K562 (cell line): ENCODE measurements around the gene DENND1A. TPM values are rescaled to one million over a fixed set of nuclear protein-coding genes. Genes with fewer than 3 reads are reported as not detected.

ENCODE experiments used
- ATAC-seq: fragments of 200-7000 bp; cut with Tn5 transposase; 3 replicates; pipeline ENCODE4 v1.9.1; 2020; ENCODE audit warnings: moderate library complexity
- BruUV-seq: library from RNA; stranded (reverse); fragments of 400-500 nt; replicated peaks from 2 replicates; lab custom pipeline; 2021; lab: Mats Ljungman, UMichigan
- CTCF ChIA-PET: fragments of 300-600 bp; formaldehyde crosslinking; extraction: SDS; loops from one replicate; lab custom pipeline; 2021; ENCODE audit warnings: low intra/inter-chr PET ratio; lab: Yijun Ruan, JAX
- POLR2A ChIA-PET: fragments of 300-600, 350-650 bp; sonication (Branson Sonifier 250); formaldehyde crosslinking; extraction: SDS; loops from one replicate; lab custom pipeline; 2021; ENCODE audit warnings: antibody characterized with exemption, inconsistent platforms; lab: Yijun Ruan, JAX
- DNase-seq, 4 experiments: peaks; one replicate each; pipeline versions ENCODE4 v3.0.0 to v3.0.0-alpha.2; 2011 to 2018; ENCODE audit warnings: low spot score in 3 of 4, mixed read lengths in 3 of 4; ENCODE audit errors: extremely low read depth in 1 of 4
- FAIRE-seq: peaks from 2 replicates; lab custom pipeline; 2011; peaks lifted over from hg19 to GRCh38; lab: Jason Lieb, UNC
- H2AFZ ChIP-seq: 2 replicates; pipeline ENCODE4 v1.6.0; 2011; ENCODE audit warnings: low read depth, low read length, control low read depth, inconsistent platforms
- H3K27ac ChIP-seq: fragments of 200-600 bp; 3 replicates; pipeline ENCODE4 v1.8.0; 2011; ENCODE audit warnings: low read depth, mild to moderate bottlenecking, control low read depth, inconsistent platforms, low read length, moderate library complexity, mixed read lengths; ENCODE audit errors: extremely low read depth
- H3K27me3 ChIP-seq, 2 experiments: fragments of 300-600 bp in 1 of 2; 2 replicates in 1 of 2; 3 replicates in 1 of 2; pipeline versions ENCODE4 v1.6.0 to v1.8.0; 2011; ENCODE audit warnings: inconsistent platforms in 2 of 2, low read length in 2 of 2, mild to moderate bottlenecking in 1 of 2, mixed read lengths in 1 of 2, moderate library complexity in 1 of 2; ENCODE audit not compliant: control insufficient read depth in 2 of 2, insufficient read depth in 2 of 2
- H3K36me3 ChIP-seq: fragments of 300-600 bp; 3 replicates; pipeline ENCODE4 v1.8.0; 2011; ENCODE audit warnings: mild to moderate bottlenecking, low read length, inconsistent platforms; ENCODE audit not compliant: control insufficient read depth, insufficient read depth
- H3K4me1 ChIP-seq, 2 experiments: fragments of 200-600 bp in 1 of 2; replicated peaks in 1 of 2; 2 replicates in 1 of 2; 3 replicates in 1 of 2; pipeline versions ENCODE4 v1.5.1 to v1.8.0; 2011; ENCODE audit warnings: inconsistent platforms in 2 of 2, low read length in 2 of 2, mild to moderate bottlenecking in 1 of 2, mixed read lengths in 1 of 2, moderate library complexity in 1 of 2; ENCODE audit not compliant: control insufficient read depth in 2 of 2, insufficient read depth in 2 of 2
- H3K4me2 ChIP-seq: 2 replicates; pipeline ENCODE4 v1.6.1; 2011; ENCODE audit warnings: low read length, control low read depth, inconsistent platforms, mixed read lengths; ENCODE audit not compliant: insufficient read depth
- H3K4me3 ChIP-seq: fragments of 200-600 bp; sonication (generic), shearing (Covaris generic); 2 replicates; pipeline ENCODE4 v1.5.1; 2016; ENCODE audit warnings: control low read depth, inconsistent platforms
- H3K79me2 ChIP-seq: fragments of 200-600 bp; 3 replicates; pipeline ENCODE4 v1.8.0; 2011; ENCODE audit warnings: low read length, inconsistent platforms; ENCODE audit not compliant: control insufficient read depth, insufficient read depth
- H3K9ac ChIP-seq, 2 experiments: 2 replicates each; pipeline versions ENCODE4 v1.6.0 to v1.6.1; 2011; ENCODE audit warnings: low read depth in 2 of 2, low read length in 2 of 2, control low read depth in 1 of 2, inconsistent platforms in 1 of 2, mild to moderate bottlenecking in 1 of 2, mixed read lengths in 1 of 2; ENCODE audit not compliant: insufficient read depth in 1 of 2
- H3K9me1 ChIP-seq: one replicate; pipeline ENCODE4 v1.6.0; 2011; ENCODE audit warnings: inconsistent platforms, mild to moderate bottlenecking, low read length, moderate library complexity; ENCODE audit not compliant: control insufficient read depth, insufficient read depth
- H3K9me3 ChIP-seq: replicated peaks from 2 replicates; pipeline ENCODE4 v1.5.1; 2011; ENCODE audit warnings: low read depth, low read length, inconsistent platforms; ENCODE audit not compliant: control insufficient read depth, insufficient read depth
- H4K20me1 ChIP-seq: replicated peaks from 2 replicates; pipeline ENCODE4 v1.6.1; 2011; ENCODE audit warnings: low read length, inconsistent platforms, mixed read lengths; ENCODE audit not compliant: control insufficient read depth, insufficient read depth
- CTCF ChIP-seq, 3 experiments: IDR thresholded peaks in 2 of 3; conservative IDR thresholded peaks in 1 of 3; 2 replicates each; pipeline ENCODE4 v1.5.1; 2011 to 2012; ENCODE audit warnings: low read length in 3 of 3, mild to moderate bottlenecking in 3 of 3, control low read depth in 2 of 3, improper control_type of control experiment in 1 of 3, inconsistent platforms in 1 of 3, low read depth in 1 of 3, mixed read lengths in 1 of 3, moderate library complexity in 1 of 3; ENCODE audit not compliant: insufficient read depth in 2 of 3
- WGBS: fragments of 100-300 bp; shearing (Covaris generic); methylation state at CpG from one replicate; pipeline ENCODE4 v1.1.6; 2016; ENCODE audit warnings: low coverage, mixed read lengths; ENCODE audit not compliant: insufficient coverage; ENCODE audit errors: missing lambda C conversion rate; 5-methylcytosine and 5-hydroxymethylcytosine counted together
- in situ Hi-C: fragments of 300-500 bp; cut with MboI; formaldehyde crosslinking; loops from 4 replicates; pipeline ENCODE4 v1.15.0; 2018; ENCODE audit warnings: inconsistent platforms, mixed read lengths
- intact Hi-C: fragments of 100-400 bp; cut with micrococcal nuclease; formaldehyde crosslinking; loops from 2 replicates; pipeline ENCODE4 v1.14.2; 2022
- polyA plus RNA-seq, 8 experiments: library from polyadenylated mRNA; depleted of rRNA in 4 of 8; stranded (reverse) in 5 of 8; unstranded in 3 of 8; fragments of >200 nt; fragmentation: Nextera tagmentation in 2 of 8; fragmentation: Illumina TruSeq in 1 of 8; extraction: Ambion mirVana in 2 of 8; extraction: Trizol in 1 of 8; gene quantifications; 2 replicates each; pipeline versions ENCODE4 v1.2.1 to v1.2.3, GENCODE V29; 2011 to 2014; ENCODE audit warnings: inconsistent platforms in 1 of 8, missing spikeins in 1 of 8
- total RNA-seq, 7 experiments: library from RNA; depleted of rRNA in 6 of 7; stranded (reverse); fragments of >200 nt in 6 of 7; fragmentation: Illumina TruSeq in 2 of 7; extraction: Trizol in 2 of 7; gene quantifications; 2 replicates each; pipeline versions ENCODE4 v1.2.1 to v1.2.3, GENCODE V29; 2011 to 2021; ENCODE audit warnings: low replicate concordance in 1 of 7
- TF ChIP-seq, protein P1 (sequence below): fragments of 450-650 bp; IDR thresholded peaks from 2 replicates; pipeline ENCODE4 v1.6.1; 2016; ENCODE audit warnings: mild to moderate bottlenecking, moderate library complexity

The DENND1A gene
- total and polyA plus RNA-seq, 9 of the 15 experiments (the other 6 are each of a cell fraction or from before 2014, with no cell fraction given) = 7.6 to 29.5 (median 15.7) TPM

DNA sequence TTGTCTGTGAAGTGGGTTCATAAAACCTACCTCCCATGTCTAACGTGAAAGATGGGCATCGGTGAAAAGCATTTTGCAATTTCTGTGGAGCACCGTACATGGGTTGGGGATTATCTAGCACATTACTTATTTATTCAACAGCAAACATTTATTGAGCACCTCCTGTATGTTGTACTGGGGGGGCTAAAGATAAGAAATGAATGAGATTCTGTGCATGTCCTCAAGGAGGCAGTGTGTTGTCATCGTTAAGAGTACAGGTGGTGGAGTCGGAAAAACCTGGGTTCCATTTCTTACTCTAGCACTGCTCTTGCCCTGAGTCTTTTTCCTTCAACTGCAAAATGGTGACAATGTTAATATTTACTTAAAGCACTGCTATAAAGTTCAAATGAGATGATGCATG lies 30.4 kb upstream of the DENND1A start:
- peak; percentile 64; the same call in 1 of the 3 replicates for ATAC-seq
- no peak overlapping the region for H2AFZ ChIP-seq
- intact Hi-C loops (no loop called here), in situ Hi-C loops (no loop called here)
- ChIA-PET POLR2A (no interaction called here), CTCF (no interaction called here)
- no peaks in the 10 kb centered on the region for H3K4me1 ChIP-seq
- H3K9ac ChIP-seq = no peak overlapping the region
- 3% methylated on average over 5 of the region's 5 CpGs for WGBS
- no peaks in the 10 kb centered on the region for H4K20me1 ChIP-seq
- no peaks in the 10 kb centered on the region for H3K36me3 ChIP-seq
- H3K9me1 ChIP-seq = no peaks in the 10 kb centered on the region
- no peak overlapping the region for H3K4me3 ChIP-seq
- no TSS peak for BruUV-seq
- no peaks in the 10 kb centered on the region for H3K9me3 ChIP-seq
- H3K27ac ChIP-seq = no peak overlapping the region
- FAIRE-seq = peak; percentile 64
- H3K27me3 ChIP-seq = peaks cover 31 to 40% of the 10 kb centered on the region in 2 experiments
- peak; percentile 27 to 33 (median 30) for DNase-seq
- no peak overlapping the region for H3K4me2 ChIP-seq
- H3K79me2 ChIP-seq = no peaks in the 10 kb centered on the region
- TF ChIP-seq, protein P1, sequence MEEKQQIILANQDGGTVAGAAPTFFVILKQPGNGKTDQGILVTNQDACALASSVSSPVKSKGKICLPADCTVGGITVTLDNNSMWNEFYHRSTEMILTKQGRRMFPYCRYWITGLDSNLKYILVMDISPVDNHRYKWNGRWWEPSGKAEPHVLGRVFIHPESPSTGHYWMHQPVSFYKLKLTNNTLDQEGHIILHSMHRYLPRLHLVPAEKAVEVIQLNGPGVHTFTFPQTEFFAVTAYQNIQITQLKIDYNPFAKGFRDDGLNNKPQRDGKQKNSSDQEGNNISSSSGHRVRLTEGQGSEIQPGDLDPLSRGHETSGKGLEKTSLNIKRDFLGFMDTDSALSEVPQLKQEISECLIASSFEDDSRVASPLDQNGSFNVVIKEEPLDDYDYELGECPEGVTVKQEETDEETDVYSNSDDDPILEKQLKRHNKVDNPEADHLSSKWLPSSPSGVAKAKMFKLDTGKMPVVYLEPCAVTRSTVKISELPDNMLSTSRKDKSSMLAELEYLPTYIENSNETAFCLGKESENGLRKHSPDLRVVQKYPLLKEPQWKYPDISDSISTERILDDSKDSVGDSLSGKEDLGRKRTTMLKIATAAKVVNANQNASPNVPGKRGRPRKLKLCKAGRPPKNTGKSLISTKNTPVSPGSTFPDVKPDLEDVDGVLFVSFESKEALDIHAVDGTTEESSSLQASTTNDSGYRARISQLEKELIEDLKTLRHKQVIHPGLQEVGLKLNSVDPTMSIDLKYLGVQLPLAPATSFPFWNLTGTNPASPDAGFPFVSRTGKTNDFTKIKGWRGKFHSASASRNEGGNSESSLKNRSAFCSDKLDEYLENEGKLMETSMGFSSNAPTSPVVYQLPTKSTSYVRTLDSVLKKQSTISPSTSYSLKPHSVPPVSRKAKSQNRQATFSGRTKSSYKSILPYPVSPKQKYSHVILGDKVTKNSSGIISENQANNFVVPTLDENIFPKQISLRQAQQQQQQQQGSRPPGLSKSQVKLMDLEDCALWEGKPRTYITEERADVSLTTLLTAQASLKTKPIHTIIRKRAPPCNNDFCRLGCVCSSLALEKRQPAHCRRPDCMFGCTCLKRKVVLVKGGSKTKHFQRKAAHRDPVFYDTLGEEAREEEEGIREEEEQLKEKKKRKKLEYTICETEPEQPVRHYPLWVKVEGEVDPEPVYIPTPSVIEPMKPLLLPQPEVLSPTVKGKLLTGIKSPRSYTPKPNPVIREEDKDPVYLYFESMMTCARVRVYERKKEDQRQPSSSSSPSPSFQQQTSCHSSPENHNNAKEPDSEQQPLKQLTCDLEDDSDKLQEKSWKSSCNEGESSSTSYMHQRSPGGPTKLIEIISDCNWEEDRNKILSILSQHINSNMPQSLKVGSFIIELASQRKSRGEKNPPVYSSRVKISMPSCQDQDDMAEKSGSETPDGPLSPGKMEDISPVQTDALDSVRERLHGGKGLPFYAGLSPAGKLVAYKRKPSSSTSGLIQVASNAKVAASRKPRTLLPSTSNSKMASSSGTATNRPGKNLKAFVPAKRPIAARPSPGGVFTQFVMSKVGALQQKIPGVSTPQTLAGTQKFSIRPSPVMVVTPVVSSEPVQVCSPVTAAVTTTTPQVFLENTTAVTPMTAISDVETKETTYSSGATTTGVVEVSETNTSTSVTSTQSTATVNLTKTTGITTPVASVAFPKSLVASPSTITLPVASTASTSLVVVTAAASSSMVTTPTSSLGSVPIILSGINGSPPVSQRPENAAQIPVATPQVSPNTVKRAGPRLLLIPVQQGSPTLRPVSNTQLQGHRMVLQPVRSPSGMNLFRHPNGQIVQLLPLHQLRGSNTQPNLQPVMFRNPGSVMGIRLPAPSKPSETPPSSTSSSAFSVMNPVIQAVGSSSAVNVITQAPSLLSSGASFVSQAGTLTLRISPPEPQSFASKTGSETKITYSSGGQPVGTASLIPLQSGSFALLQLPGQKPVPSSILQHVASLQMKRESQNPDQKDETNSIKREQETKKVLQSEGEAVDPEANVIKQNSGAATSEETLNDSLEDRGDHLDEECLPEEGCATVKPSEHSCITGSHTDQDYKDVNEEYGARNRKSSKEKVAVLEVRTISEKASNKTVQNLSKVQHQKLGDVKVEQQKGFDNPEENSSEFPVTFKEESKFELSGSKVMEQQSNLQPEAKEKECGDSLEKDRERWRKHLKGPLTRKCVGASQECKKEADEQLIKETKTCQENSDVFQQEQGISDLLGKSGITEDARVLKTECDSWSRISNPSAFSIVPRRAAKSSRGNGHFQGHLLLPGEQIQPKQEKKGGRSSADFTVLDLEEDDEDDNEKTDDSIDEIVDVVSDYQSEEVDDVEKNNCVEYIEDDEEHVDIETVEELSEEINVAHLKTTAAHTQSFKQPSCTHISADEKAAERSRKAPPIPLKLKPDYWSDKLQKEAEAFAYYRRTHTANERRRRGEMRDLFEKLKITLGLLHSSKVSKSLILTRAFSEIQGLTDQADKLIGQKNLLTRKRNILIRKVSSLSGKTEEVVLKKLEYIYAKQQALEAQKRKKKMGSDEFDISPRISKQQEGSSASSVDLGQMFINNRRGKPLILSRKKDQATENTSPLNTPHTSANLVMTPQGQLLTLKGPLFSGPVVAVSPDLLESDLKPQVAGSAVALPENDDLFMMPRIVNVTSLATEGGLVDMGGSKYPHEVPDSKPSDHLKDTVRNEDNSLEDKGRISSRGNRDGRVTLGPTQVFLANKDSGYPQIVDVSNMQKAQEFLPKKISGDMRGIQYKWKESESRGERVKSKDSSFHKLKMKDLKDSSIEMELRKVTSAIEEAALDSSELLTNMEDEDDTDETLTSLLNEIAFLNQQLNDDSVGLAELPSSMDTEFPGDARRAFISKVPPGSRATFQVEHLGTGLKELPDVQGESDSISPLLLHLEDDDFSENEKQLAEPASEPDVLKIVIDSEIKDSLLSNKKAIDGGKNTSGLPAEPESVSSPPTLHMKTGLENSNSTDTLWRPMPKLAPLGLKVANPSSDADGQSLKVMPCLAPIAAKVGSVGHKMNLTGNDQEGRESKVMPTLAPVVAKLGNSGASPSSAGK = no peak
- TF ChIP-seq CTCF (IDR thresholded peaks at IDR 0.05 in 2 of 3, conservative IDR thresholded peaks at IDR 0.05 in 1 of 3; ENCODE audit: insufficient read depth in 2 of 3, low read depth in 1 of 3, low read length in 3 of 3) = peak; percentile 5 to 42 (median 40); a peak in 4 of 6 replicates
